ENCODE results near the gene ADAM22.

- TF ChIP-seq POLR2A (IDR thresholded peaks at IDR 0.05; ENCODE audit: low read depth, low read length) = no peak
- TF ChIP-seq TAF1 (IDR thresholded peaks at IDR 0.05; ENCODE audit: borderline replicate concordance, low read depth, low read length) = no peak
- no peak for TF ChIP-seq POLR2AphosphoS5 (IDR thresholded peaks at IDR 0.05; ENCODE audit: low read depth, low read length)
These were observed 110.0 kb downstream of the ADAM22 start for GRCh38 chr7:88044069-88044468.
